Suprapubic skin (tissue), 4 donors: ENCODE results near the gene MROH2B.

Source experiments
- CTCF ChIP-seq, 2 donors: fragments of 200-600 bp in 1 of 2; fragments of 450-650 bp in 1 of 2; sonication (generic) in 1 of 2; IDR thresholded peaks; one replicate each; pipeline ENCODE4 v1.5.1; 2016 to 2019; ENCODE audit warnings: antibody characterized with exemption in 2 of 2, mild to moderate bottlenecking in 1 of 2, moderate library complexity in 1 of 2
- EP300 ChIP-seq: sonication (generic); formaldehyde crosslinking; IDR thresholded peaks from one replicate; pipeline ENCODE4 v1.6.1; 2017; ENCODE audit warnings: antibody characterized with exemption
- POLR2A ChIP-seq, 2 donors: fragments of 450-650 bp; IDR thresholded peaks; one replicate each; pipeline ENCODE4 v1.6.1; 2017; ENCODE audit warnings: antibody characterized with exemption in 2 of 2, mild to moderate bottlenecking in 2 of 2, moderate library complexity in 2 of 2
- POLR2AphosphoS5 ChIP-seq, 3 donors: sonication (generic); formaldehyde crosslinking; IDR thresholded peaks; one replicate each; pipeline ENCODE4 v1.6.1; 2017; ENCODE audit warnings: antibody characterized with exemption in 3 of 3

- TF ChIP-seq CTCF (IDR thresholded peaks at IDR 0.05) (no peak), POLR2A (IDR thresholded peaks at IDR 0.05) (no peak), POLR2AphosphoS5 (IDR thresholded peaks at IDR 0.05) (no peak), EP300 (no peak)
Measured at GRCh38 chr5:41087461-41087860, 16.3 kb upstream of the MROH2B start.
